Measurements from ENCODE around the gene SYT3. TPM values are rescaled to one million over a fixed set of nuclear protein-coding genes. Genes with fewer than 3 reads are reported as not detected.

SYT3 gene
- total and polyA plus RNA-seq, 2 donors (not counting 3 experiments of a cell fraction or from before 2014, with no cell fraction given): 0.11 to 0.53 TPM

GRCh38 chr19:50648659-50649058 lies 9.0 kb upstream of the SYT3 start:
- no peak for DNase-seq (ENCODE audit: low read depth, low spot score)
- ChIA-PET POLR2A (no interaction called here), CTCF (interaction anchor here (1.3 kb wide), 1 partner anchor 111 kb away, joined by 3 read pairs; no protein-coding TSS in a partner anchor)

More at GRCh38 chr19:50648659-50649058, 9.0 kb upstream of the SYT3 start:
- H2AFZ ChIP-seq (ENCODE audit: low read depth, low read length): no peak overlapping the region
- no peak overlapping the region for H3K27ac ChIP-seq (ENCODE audit: insufficient read depth, low read depth, low read length)
- TF ChIP-seq EZH2 (IDR thresholded peaks at IDR 0.05; ENCODE audit: borderline replicate concordance, low read depth, low read length, severe bottlenecking) (no peak), MYC (IDR thresholded peaks at IDR 0.05; ENCODE audit: low read depth, low read length) (no peak), POLR2A (IDR thresholded peaks at IDR 0.05; ENCODE audit: low read depth, low read length) (no peak), GATA2 (IDR thresholded peaks at IDR 0.05; ENCODE audit: insufficient read depth, insufficient read length, low read depth, low read length) (no peak), FOS (IDR thresholded peaks at IDR 0.05; ENCODE audit: borderline replicate concordance, insufficient read depth, low read length) (no peak), POLR2AphosphoS5 (IDR thresholded peaks at IDR 0.05; ENCODE audit: insufficient read depth, low read depth, low read length) (no peak), JUN (IDR thresholded peaks at IDR 0.05; ENCODE audit: borderline replicate concordance, insufficient read depth, insufficient read length, low read depth) (no peak)
- TF ChIP-seq, protein P1, sequence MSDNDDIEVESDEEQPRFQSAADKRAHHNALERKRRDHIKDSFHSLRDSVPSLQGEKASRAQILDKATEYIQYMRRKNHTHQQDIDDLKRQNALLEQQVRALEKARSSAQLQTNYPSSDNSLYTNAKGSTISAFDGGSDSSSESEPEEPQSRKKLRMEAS (IDR thresholded peaks at IDR 0.05; ENCODE audit: insufficient read depth, insufficient read length): no peak
- TF ChIP-seq, protein P2, sequence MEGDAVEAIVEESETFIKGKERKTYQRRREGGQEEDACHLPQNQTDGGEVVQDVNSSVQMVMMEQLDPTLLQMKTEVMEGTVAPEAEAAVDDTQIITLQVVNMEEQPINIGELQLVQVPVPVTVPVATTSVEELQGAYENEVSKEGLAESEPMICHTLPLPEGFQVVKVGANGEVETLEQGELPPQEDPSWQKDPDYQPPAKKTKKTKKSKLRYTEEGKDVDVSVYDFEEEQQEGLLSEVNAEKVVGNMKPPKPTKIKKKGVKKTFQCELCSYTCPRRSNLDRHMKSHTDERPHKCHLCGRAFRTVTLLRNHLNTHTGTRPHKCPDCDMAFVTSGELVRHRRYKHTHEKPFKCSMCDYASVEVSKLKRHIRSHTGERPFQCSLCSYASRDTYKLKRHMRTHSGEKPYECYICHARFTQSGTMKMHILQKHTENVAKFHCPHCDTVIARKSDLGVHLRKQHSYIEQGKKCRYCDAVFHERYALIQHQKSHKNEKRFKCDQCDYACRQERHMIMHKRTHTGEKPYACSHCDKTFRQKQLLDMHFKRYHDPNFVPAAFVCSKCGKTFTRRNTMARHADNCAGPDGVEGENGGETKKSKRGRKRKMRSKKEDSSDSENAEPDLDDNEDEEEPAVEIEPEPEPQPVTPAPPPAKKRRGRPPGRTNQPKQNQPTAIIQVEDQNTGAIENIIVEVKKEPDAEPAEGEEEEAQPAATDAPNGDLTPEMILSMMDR (IDR thresholded peaks at IDR 0.05; ENCODE audit: extremely low read depth in 1 of 2, insufficient read depth in 1 of 2, low read depth in 1 of 2, low read length in 2 of 2): no peak
- no peaks in the 10 kb centered on the region for H3K36me3 ChIP-seq (ENCODE audit: control insufficient read depth in 2 of 2, extremely low read depth in 1 of 2, insufficient read depth in 2 of 2, low read length in 2 of 2)
- no peak for FAIRE-seq
- dilution Hi-C loops (cut with MboI; ENCODE audit: extremely low pct_ligation_motif_present, low sequenced_read_pairs) (no loop called here), intact Hi-C loops (cut with micrococcal nuclease) (no loop called here)
- no peaks in the 10 kb centered on the region for H4K20me1 ChIP-seq (replicated peaks; ENCODE audit: control insufficient read depth, extremely low read depth, insufficient read depth, low read length)
- H3K9ac ChIP-seq (replicated peaks; ENCODE audit: extremely low read depth, insufficient read depth, low read length): no peak overlapping the region
- H3K9me3 ChIP-seq (replicated peaks; ENCODE audit: control insufficient read depth, insufficient read depth, low read length): no peaks in the 10 kb centered on the region
- H3K4me2 ChIP-seq (ENCODE audit: insufficient read depth, low read length): no peak overlapping the region
- H3K9me1 ChIP-seq (replicated peaks; ENCODE audit: control insufficient read depth, extremely low read depth, insufficient read depth, low read length): no peaks in the 10 kb centered on the region
- no TSS peak for BruUV-seq (replicated peaks)
- no peaks in the 10 kb centered on the region for H3K79me2 ChIP-seq (ENCODE audit: control insufficient read depth, insufficient read depth, low read length)
- no peak overlapping the region for H3K4me3 ChIP-seq (replicated peaks in 1 of 3; ENCODE audit: insufficient read depth in 1 of 3, low read depth in 1 of 3, low read length in 3 of 3)
- no peaks in the 10 kb centered on the region for H3K4me1 ChIP-seq (ENCODE audit: control insufficient read depth, extremely low read depth, insufficient read depth, low read length)
- H3K27me3 ChIP-seq (ENCODE audit: control insufficient read depth in 2 of 2, insufficient read depth in 2 of 2, low read length in 2 of 2): peaks cover 0 to 5% of the 10 kb centered on the region in 2 experiments
